Stimulated activated CD4-positive, alpha-beta T cell treated with anti-CD3 and anti-CD28 coated beads, Interleukin-12 subunit alpha, Interleukin-12 subunit beta, amount 100 ng/mL, for 4 hours (primary cell): Measurements from ENCODE around the gene KNG1.

ENCODE experiments used
- DNase-seq: peaks from one replicate; pipeline ENCODE4 v3.0.0-alpha.2; 2020

Gene KNG1

DNA sequence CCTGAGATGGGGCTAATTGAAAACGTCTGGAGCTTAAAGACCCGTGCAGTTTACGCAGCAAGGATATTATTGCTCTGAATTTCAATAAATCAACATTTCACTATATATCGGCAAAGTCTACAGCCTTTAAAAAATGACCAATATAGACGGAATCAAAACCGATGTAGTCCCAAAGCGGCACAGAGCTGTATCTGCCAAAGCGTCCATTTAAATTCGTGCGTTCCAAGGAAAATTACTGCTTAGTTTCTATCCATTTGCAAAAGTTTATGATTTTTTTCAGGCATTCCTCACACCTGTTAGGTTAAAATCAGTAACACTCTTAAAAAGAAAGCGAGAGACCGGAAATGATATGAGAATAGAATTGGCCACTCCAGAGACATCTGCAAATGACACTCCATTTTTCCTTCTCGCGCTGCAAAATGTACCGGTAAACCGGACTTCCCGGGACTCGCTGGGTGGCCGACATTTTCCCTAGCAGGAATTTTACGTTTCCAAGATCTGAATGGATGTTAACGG is 65.4 kb downstream of the KNG1 start:
- no peak for DNase-seq

DNA sequence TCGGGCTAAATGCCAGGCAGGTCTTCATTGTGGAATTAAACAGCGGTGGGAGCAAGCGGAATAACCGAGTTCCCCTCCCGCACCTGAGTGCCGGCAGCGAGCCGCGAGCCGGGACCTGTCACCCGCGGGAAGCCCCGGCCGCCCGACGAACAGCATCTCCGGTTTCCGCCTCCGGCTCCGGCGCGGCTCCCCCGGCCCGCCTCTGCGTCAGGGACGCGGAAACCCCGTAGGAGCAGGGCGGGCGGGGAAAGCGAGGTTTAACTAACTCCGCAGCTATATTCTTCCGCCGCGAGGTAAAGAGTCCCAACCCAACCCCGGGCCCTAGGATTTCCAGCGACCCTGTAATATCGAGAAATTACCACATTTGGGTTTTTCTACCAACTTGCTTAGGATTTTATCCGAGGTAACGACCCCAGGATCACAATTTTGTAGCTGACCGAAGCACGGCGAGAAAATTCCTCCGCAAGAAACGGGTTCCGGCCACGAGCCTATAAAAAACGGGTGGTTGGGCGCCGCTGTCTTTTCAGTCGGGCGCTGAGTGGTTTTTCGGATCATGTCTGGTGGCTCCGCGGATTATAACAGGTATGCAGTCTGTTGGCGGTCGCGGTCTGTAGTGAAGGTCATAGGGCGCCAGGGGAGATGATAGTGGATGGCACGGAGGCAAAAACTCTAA is 66.0 kb downstream of the KNG1 start, which contains the start of gene EIF4A2:
EIF4A2 (plus strand) TSS at position 520 of the 673 bp plus-strand sequence; CDS start at position 554, 34 bp downstream.
- DNase-seq, result peak; percentile 90

DNA sequence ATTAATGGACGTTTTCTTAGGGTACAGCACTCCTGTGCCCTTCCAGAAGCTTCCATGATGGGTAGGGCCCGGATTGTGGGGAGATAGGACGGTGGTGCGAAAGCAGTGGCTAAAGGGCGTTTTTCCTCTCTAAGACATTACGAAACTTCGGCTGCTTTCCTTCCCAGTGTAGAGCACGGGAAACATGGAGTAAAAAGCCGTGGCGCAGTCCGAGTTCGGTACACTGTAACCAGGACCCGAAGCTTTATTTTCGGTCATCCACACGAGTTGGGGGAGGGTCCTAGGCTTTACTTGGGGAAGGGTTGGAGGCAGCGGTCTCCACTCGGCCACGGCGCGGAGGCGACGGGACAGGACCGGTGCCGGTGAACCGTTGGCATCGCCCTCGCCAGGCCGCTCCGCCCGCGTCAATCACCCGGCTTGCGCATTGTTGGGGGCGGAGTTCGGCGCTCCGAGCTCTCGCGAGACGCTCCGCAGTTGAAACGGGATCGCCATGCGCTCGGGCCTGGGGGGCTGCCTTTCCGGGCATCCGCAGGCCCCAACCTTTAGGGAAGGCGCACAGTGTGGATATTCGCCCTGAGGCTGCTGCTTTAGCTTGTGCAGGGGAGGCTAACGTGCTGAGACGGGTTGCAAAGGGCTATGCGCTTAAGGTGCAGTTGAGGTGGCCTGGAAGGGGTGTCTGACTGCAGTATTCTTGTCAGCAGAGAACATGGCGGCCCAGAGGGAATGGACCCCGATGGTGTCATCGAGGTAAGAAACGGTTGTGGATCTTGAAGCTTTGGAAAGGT is 66.8 kb downstream of the KNG1 start:
- peak; percentile 70 for DNase-seq

DNA sequence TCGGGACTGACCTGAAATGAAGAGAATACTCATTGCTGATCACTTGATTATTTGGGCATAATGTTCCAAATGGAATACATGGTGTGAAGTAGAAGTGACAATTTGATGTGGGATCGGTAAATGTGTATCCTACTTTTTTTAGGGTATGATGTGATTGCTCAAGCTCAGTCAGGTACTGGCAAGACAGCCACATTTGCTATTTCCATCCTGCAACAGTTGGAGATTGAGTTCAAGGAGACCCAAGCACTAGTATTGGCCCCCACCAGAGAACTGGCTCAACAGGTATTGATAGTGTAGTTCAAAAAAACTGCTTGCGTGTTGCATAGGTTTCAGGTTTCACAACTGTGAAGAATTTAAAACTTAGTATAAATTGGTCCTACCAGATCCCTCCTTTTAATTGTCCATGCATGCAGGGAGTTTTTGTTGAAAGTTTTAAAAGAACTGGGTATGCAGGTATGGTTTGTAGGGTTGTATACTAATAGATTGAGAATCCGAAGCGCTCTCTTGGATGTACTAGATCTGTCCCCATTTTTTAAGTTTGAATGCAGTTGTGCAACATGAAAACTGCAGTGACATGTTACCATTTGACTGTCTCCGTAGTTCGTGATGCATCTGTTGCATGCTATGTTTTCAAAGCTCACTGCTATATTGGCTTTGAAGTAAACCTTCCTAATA is 67.8 kb downstream of the KNG1 start:
- no peak for DNase-seq

DNA sequence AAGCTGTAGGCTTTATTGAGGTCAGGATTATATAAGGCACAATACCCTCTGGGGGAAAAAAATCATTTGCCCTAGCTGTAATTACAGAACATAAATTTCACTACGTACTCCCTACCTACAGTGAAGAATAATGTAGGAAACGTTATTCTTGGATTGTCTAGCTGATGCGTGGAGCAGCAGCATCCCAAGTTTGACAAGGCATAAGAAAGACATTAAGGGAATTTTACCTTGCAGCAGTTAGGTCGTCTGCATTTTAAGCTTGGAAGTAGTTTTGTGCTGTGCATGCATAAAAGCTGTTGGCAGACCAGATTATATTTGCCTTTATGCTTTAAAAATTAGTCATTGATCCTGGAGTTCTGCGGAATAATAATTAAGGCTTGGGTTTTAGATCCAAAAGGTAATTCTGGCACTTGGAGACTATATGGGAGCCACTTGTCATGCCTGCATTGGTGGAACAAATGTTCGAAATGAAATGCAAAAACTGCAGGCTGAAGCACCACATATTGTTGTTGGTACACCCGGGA is 68.4 kb downstream of the KNG1 start:
- DNase-seq, result no peak

DNA sequence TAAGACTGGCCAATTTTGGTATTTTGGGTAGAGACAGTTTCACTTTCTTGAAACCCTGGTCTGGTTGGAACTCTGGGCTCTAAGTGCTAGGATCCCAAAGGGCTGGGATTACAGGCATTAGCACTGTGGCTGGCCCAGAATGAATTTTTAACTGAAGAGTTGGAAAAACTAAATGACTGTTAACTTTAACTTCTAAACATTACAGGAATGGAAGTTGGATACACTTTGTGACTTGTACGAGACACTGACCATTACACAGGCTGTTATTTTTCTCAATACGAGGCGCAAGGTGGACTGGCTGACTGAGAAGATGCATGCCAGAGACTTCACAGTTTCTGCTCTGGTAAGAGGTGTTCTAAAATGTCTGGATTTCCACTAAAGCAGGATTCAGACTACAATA is 69.8 kb downstream of the KNG1 start:
- DNase-seq, result no peak

DNA sequence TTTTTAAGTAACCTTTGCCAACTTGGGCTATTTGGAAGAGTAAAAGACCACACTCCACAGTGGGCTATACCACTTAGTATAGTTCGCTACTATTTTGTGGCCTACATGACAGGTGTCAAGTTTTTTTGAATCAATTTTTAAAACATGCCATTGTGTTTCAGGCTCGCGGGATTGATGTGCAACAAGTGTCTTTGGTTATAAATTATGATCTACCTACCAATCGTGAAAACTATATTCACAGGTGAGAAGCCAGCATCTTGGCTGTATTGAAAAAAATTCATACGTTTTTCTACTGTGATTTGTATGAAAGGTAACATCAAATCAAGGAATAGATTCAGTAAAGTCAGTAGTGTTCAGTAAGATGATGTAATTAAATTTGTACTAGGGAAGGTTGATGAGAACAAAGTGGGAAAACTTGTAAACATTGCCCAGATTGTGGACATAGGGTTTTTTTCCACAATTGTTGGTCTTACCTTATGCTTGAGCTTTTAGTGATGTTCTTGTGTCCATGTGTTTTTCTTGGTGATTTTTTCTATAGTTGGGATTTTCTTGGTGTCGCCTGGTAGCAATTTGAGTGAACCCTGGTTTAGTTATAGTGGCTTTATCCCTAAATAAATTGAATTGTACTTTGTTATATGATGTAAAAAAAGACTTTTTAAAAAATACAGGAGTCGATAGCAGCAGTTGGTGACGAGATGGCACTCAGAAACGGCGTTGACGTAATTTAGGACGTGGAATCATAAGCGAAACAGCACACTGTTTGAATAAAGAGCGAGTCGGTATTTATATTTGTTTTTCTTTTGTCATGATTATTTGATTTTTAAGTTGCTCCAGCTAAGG is 70.7 kb downstream of the KNG1 start:
- DNase-seq, result no peak

DNA sequence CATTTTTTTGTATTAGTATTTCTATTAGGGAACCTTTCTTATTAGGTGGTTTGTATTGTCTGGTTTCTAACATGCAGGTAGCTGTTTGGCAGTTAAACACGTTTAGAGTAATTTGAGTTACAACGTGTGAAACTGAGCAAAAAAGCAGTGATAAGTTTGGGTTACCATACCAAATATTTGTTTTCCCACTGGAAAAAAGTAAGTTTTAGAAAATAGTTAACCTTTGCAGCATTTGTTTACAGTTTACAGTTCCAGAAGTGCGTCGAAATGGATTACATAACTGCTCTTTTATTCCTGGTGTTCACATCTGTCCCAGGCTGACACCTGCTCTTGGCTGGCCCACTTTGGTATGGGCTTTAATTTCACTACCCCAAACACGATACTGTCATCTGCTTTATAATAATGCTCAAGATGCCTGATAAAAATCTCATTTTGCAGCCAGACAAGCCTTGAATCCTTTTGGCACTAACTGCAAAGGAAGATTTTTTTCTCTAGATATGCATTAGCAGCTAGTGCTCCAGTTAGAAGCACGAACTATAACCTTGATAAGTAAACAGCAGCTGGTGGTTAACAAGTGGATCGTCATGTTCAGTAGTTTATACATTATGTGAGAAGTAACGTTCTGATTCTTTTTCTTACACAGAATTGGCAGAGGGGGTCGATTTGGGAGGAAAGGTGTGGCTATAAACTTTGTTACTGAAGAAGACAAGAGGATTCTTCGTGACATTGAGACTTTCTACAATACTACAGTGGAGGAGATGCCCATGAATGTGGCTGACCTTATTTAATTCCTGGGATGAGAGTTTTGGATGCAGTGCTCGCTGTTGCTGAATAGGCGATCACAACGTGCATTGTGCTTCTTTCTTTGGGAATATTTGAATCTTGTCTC is 71.6 kb downstream of the KNG1 start:
- no peak for DNase-seq

DNA sequence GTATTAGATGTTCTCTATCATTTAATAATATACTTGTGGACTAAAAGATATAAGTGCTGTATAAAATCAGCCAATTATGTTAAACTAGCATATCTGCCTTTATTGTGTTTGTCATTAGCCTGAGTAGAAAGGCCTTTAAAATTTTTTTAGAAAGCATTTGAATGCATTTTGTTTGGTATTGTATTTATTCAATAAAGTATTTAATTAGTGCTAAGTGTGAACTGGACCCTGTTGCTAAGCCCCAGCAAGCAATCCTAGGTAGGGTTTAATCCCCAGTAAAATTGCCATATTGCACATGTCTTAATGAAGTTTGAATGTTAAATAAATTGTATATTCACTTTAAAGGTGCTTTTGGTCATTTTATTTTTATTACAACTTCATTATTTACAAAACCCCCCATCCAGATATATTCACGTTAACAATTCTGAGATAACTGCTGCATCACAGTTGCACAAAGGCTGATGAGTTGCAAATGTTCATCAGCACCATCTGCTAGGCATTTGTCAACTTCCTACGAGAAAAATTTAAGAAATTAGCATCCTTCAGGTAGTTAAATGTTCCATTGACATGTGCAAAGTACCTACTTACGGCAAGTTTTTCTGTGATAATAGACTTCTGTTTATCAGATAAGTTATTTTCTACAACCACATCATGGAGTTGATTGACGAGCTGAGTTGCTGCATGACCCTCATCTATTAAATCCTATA is 72.5 kb downstream of the KNG1 start:
- no peak for DNase-seq

DNA sequence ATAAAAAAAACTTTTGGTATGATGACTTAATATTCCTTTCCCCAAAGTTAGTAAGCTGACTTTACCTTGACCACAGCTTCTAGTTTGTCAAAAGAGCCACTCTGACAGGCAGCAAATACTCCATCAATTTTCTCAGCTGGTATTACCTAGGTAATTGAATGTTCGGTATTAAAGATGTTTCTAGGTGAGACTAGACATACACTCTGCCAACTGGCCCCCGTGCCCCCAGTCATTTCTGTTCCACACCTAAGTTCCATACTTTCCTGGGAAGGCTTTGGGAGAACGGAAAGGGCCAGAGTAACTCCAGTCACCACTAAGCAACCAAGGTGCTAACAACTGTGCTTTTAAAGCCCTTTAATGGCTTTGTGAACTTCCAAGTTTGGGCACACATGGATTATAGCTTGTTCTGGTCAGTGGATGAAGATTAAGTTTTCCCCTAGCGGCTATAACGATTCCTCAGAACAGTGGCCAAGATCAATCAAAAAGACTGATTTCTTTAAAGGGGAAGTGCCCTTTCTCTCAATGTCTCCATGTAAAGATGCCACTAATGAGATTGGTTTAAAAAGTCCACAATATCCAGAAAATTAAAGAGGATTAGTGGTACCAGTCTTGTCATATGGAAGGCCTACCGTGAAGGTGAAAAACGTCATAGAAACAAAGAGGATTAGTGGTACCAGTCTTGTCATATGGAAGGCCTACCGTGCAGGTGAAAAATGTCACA is 73.3 kb downstream of the KNG1 start:
- peak; percentile 21 for DNase-seq
